BJ (cell line): ENCODE measurements around the gene SWAP70. TPM values are rescaled to one million over a fixed set of nuclear protein-coding genes. Genes with fewer than 3 reads are reported as not detected.
"Not testable (repeated sequence)": the region's sequence is repeated elsewhere in the genome, so short reads cannot be mapped to it uniquely, and the experiment has no call there.

Source experiments
- CTCF ChIA-PET: fragments of 350-600 bp; formaldehyde crosslinking; extraction: SDS; loops from one replicate; lab custom pipeline; 2021; ENCODE audit warnings: antibody characterized with exemption, inconsistent platforms; lab: Yijun Ruan, JAX
- POLR2A ChIA-PET: fragments of 300-600 bp; sonication (Branson Sonifier 250); formaldehyde crosslinking; extraction: SDS; loops from one replicate; lab custom pipeline; 2021; ENCODE audit warnings: antibody characterized with exemption; lab: Charles Lee
- DNase-seq: peaks from one replicate; pipeline ENCODE4 v3.0.0-alpha.2; 2011; ENCODE audit warnings: low read depth
- H3K27me3 ChIP-seq: 2 replicates; pipeline ENCODE4 v1.6.0; 2011; ENCODE audit warnings: low read length; ENCODE audit not compliant: control insufficient read depth, insufficient read depth
- H3K36me3 ChIP-seq: 2 replicates; pipeline ENCODE4 v1.5.1; 2011; ENCODE audit warnings: low read length; ENCODE audit not compliant: control insufficient read depth, insufficient read depth
- H3K4me3 ChIP-seq: 2 replicates; pipeline ENCODE4 v1.5.1; 2011; ENCODE audit warnings: low read depth, mild to moderate bottlenecking, control low read depth, low read length
- CTCF ChIP-seq: IDR thresholded peaks from 2 replicates; pipeline ENCODE4 v1.5.1; 2011; ENCODE audit warnings: low read depth, mild to moderate bottlenecking, control low read depth, inconsistent platforms, low read length, moderate library complexity; ENCODE audit not compliant: insufficient read depth
- polyA plus RNA-seq: library from polyadenylated mRNA; depleted of rRNA; stranded (reverse); fragments of >200 nt; gene quantifications from 2 replicates; pipeline ENCODE4 v1.2.3, GENCODE V29; 2011

The SWAP70 gene
- polyA plus RNA-seq, 1 experiment = 16.6 TPM

- ChIA-PET CTCF (interaction anchor here (1.5 kb wide), 1 partner anchor 129 kb away, joined by 5 read pairs; no protein-coding TSS in a partner anchor), POLR2A (no interaction called here)
- no peak for TF ChIP-seq CTCF
- DNase-seq = no peak
- no peak overlapping the region for H3K4me3 ChIP-seq
- no peaks in the 10 kb centered on the region for H3K36me3 ChIP-seq
- no peaks in the 10 kb centered on the region for H3K27me3 ChIP-seq
Measured at GRCh38 chr11:9619004-9619403, 44.9 kb upstream of the SWAP70 start.

GRCh38 chr11:9619971-9620370, 43.9 kb upstream of the SWAP70 start:
- Histone ChIP-seq H3K27me3 (no peaks in the 10 kb centered on the region), H3K4me3 (no peak overlapping the region), H3K36me3 (no peaks in the 10 kb centered on the region)
- ChIA-PET POLR2A (no interaction called here), CTCF (interaction anchor here (1.5 kb wide), 1 partner anchor 128 kb away, joined by 5 read pairs; no protein-coding TSS in a partner anchor)
- no peak for TF ChIP-seq CTCF
- no peak for DNase-seq

GRCh38 chr11:9622353-9622752, 41.5 kb upstream of the SWAP70 start:
- H3K4me3 ChIP-seq, H3K36me3 ChIP-seq, H3K27me3 ChIP-seq, DNase-seq: not testable (repeated sequence)
- CTCF ChIA-PET = interaction anchor here (1.1 to 1.6 kb wide), 2 partner anchors 9 to 10 kb away, joined by 3 to 4 read pairs; no protein-coding TSS in a partner anchor
- POLR2A ChIA-PET = interaction anchor here (0.6 kb wide), 1 partner anchor 751 kb away, joined by 3 read pairs; no protein-coding TSS in a partner anchor

DNA sequence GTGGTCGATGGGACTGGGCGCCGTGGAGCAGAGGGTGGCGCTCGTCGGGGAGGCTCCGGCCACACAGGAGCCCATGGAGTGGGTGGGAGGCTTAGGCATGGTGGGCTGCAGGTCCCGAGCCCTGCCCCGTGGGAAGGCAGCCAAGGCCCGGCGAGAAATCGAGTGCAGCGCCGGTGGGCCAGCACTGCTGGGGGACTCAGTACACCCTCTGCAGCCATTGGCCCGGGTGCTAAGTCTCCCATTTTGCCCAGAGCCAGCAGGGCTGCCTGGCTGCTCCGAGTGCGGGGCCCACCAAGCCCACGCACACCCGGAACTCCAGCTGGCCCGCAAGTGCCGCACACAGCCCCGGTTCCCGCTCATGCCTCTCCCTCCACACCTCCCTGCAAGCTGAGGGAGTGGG, 40.8 kb upstream of the SWAP70 start:
- POLR2A ChIA-PET, H3K36me3 ChIP-seq, H3K4me3 ChIP-seq, H3K27me3 ChIP-seq, DNase-seq: not testable (repeated sequence)
- CTCF ChIA-PET = interaction anchor here (1.6 kb wide), 1 partner anchor 10 kb away, joined by 3 read pairs; no protein-coding TSS in a partner anchor

DNA sequence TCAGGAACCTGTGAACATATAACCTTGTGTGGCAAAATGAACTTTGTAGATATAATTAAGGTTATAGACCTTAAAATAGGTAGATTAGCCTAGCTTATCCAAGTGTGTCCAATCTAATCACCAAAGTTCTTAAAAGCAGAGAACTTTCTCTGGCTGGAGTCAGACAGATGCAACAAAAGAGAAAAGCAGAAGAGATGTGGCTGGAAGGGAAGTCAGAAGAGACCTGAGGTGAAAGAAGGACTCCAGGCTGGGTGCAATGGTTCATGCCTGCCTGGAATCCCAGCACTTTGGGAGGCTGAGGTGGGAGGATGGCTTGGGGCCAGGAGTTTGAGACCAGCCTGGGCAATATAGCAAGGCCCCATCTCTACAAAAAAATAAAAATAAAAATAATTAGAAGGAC, 39.4 kb upstream of the SWAP70 start:
- no peak for DNase-seq
- no peaks in the 10 kb centered on the region for H3K36me3 ChIP-seq
- no peak overlapping the region for H3K4me3 ChIP-seq
- H3K27me3 ChIP-seq = no peaks in the 10 kb centered on the region
- ChIA-PET CTCF (interaction anchor here (0.6 to 1.4 kb wide), 2 partner anchors 11 to 95 kb away, joined by 4 to 5 read pairs; no protein-coding TSS in a partner anchor), POLR2A (no interaction called here)
- TF ChIP-seq CTCF = no peak

DNA sequence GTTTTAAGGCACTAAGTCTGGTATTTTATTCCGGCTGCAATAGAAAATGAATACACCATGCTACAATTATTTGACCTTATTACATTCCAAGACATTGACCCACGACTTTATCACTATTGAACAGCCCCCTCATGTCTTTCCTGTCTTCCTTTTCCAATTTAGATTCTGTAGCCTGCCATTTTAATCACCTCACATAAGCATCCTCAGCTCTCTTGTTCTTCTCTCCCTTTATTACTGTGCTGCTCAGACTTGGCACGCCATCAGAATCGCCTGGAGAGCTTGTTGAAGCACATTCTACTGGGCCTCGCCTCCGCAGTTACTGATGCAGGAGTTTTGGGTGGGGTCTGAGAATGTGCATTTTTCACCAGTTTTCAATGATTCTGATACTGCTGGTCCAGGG, 38.7 kb upstream of the SWAP70 start:
- Histone ChIP-seq H3K27me3 (no peaks in the 10 kb centered on the region), H3K4me3 (no peak overlapping the region), H3K36me3 (no peaks in the 10 kb centered on the region)
- ChIA-PET POLR2A (no interaction called here), CTCF (interaction anchor here (1.4 kb wide), 1 partner anchor 11 kb away, joined by 5 read pairs; no protein-coding TSS in a partner anchor)
- no peak for DNase-seq
- no peak for TF ChIP-seq CTCF
